Transverse colon (tissue), 3 donors: ENCODE results near the gene LIPE.

Source experiments
- CTCF ChIP-seq, 5 experiments: fragments of 200-600 bp in 3 of 5; fragments of 450-650 bp in 2 of 5; sonication (generic) in 3 of 5; IDR thresholded peaks; 1 replicate in 2 of 5; 2 replicates in 3 of 5; pipeline ENCODE4 v1.5.1; 2016 to 2017; ENCODE audit warnings: antibody characterized with exemption in 5 of 5, inconsistent platforms in 3 of 5, mild to moderate bottlenecking in 2 of 5, moderate library complexity in 1 of 5
- POLR2A ChIP-seq: fragments of 450-650 bp; IDR thresholded peaks from one replicate; pipeline ENCODE4 v1.6.1; 2016; ENCODE audit warnings: antibody characterized with exemption, mild to moderate bottlenecking, moderate library complexity

GRCh38 chr19:42407816-42408175 is 19.4 kb downstream of the LIPE start:
- no peak for TF ChIP-seq CTCF (IDR thresholded peaks at IDR 0.05)
- TF ChIP-seq POLR2A: no peak
